Vagina (tissue), 2 donors: ENCODE measurements around the gene TTLL5.

Source experiments
- CTCF ChIP-seq, 3 experiments: fragments of 450-650 bp in 2 of 3; fragments of 200-600 bp in 1 of 3; sonication (generic) in 1 of 3; IDR thresholded peaks; one replicate each; pipeline ENCODE4 v1.5.1; 2017 to 2019; ENCODE audit warnings: antibody characterized with exemption in 3 of 3, mild to moderate bottlenecking in 2 of 3, moderate library complexity in 2 of 3
- POLR2A ChIP-seq, 2 donors: fragments of 450-650 bp; IDR thresholded peaks; one replicate each; pipeline ENCODE4 v1.6.1; 2017; ENCODE audit warnings: antibody characterized with exemption in 2 of 2, mild to moderate bottlenecking in 2 of 2, moderate library complexity in 2 of 2
- POLR2AphosphoS5 ChIP-seq, 2 donors: sonication (generic); formaldehyde crosslinking; IDR thresholded peaks; one replicate each; pipeline ENCODE4 v1.9.0; 2017; ENCODE audit warnings: antibody characterized with exemption in 2 of 2, mild to moderate bottlenecking in 2 of 2, low read depth in 1 of 2; ENCODE audit not compliant: insufficient read depth in 1 of 2

- TF ChIP-seq POLR2A (IDR thresholded peaks at IDR 0.05) (no peak), CTCF (IDR thresholded peaks at IDR 0.05) (no peak), POLR2AphosphoS5 (IDR thresholded peaks at IDR 0.05; ENCODE audit: insufficient read depth in 1 of 2, low read depth in 1 of 2) (no peak)
These were observed 123.3 kb downstream of the TTLL5 start for GRCh38 chr14:75784314-75784686.
